Activated CD4-positive, alpha-beta T cell treated with anti-CD3 and anti-CD28 coated beads, Interleukin-2, amount 50 U/mL, for 16 hours (primary cell): ENCODE results near the gene BTN2A1.
"Not testable (repeated sequence)": the region's sequence is repeated elsewhere in the genome, so short reads cannot be mapped to it uniquely, and the experiment has no call there.

Source experiments
- DNase-seq: peaks from one replicate; pipeline ENCODE4 v3.0.0-alpha.2; 2020

BTN2A1 gene

DNA sequence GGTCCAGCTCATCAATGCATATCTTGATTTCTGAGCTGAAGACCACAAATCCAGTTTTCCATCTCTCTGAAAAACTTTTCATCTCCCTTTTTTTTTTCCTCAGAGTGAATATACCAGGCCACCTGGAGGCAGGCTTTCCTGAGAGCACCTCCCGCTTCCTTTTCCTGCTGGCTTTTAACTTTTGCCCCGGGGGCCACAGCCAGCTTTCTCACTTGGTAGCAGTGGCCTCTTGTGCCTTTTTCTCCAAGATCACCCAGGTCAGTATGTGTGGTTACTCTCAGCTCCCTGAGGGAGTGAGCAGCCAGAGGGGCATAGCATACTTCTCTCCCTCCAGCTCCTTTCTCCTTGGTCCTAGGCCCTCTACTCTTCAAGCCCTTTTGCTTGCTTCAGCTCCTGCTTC lies 42.3 kb downstream of the BTN2A1 start, which contains the start of gene BTN1A1:
Gene BTN1A1 (plus strand): TSS at position 202 of the 400 bp plus-strand sequence. CDS start 984 bp downstream, outside the sequence.
- no peak for DNase-seq

DNA sequence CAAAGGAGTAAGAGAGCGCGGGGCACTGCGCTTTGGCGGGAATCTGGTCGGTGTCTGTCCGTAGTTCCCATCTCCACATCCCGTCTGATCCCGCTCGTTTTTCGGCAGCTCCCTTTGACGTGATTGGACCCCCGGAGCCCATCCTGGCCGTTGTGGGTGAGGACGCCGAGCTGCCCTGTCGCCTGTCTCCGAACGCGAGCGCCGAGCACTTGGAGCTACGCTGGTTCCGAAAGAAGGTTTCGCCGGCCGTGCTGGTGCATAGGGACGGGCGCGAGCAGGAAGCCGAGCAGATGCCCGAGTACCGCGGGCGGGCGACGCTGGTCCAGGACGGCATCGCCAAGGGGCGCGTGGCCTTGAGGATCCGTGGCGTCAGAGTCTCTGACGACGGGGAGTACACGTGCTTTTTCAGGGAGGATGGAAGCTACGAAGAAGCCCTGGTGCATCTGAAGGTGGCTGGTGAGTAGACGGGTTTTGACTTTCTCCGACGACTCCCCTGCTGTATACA lies 43.8 kb downstream of the BTN2A1 start:
- DNase-seq = peak; percentile 20

DNA sequence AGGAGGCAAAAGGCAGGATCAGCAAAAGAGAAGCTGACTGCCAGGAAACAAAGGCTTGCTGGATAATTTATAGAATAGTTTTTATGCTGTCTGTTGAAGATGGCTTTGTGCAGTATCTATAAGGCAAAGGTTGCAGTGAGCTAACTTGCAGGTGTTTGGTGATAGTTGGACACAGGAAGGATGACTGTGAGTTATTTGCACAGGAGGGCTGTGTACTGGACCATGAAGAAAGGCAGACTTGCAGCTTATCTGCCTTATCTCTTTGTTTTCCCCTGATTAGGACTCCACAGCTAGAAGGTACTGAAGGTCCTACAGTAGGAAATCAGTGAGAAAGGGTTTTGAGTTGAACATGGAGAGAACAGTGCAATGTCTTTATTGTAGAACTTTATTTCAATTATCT lies 44.4 kb downstream of the BTN2A1 start:
- no peak for DNase-seq

DNA sequence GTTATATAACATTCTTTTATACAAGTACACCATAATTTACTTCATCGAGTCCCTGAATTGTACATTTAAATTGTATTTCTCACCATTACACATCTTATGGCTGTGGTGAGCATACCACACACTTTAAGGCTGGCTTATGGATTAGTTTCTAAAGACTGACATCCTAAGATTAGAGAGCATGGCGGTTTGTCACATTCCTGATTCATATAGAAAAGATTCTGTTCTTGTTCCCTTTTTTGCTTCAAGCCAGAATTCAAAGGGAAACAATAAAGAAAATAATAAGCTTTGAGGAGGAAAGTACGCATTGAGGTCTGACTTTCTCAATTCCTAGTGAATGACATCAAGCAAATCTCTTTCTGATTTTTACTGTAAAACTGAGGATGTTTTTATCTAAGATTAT lies 44.9 kb downstream of the BTN2A1 start:
- no peak for DNase-seq

DNA sequence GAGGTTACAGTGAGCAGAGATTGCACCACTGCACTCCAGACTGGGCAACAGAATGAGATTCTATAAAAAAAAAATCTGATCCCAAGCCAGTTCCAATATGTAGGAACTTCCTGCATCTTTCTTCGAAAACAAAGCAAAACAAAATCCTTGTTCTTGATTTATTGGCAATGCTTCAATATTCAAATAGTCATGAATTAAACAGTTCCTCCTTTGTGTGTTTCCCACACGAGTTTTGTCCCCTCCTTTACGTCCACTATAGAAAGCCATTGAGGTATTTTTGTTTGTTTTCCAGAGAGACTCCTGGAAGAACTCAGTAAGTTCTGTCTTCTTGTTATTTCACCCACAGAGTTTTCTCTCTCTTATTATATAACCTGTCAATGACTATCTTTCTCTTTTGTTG lies 49.9 kb downstream of the BTN2A1 start:
- DNase-seq = no peak

GRCh38 chr6:26511033-26511432 lies 53.3 kb downstream of the BTN2A1 start:
- not testable (repeated sequence) for DNase-seq

DNA sequence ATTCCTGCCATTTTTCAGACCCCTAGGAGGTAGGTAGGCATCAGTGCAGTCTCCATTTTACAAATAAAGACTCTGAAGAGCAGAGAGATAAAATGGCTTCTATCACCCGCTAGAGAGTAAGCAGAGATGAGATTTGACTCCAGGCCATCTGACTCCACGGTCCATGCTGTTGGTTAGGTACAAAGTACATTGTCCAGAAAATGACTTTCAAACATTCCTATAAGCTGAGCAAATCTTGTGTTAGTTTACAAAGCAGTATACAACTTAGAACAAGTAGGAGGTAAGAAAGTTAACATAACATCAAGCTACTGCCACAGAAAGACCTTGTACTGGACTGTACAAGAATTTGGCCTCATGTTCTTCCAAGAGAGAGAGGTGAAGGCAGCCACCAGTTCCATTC lies 57.2 kb downstream of the BTN2A1 start:
- no peak for DNase-seq

GRCh38 chr6:26516481-26517427 lies 59.0 kb downstream of the BTN2A1 start:
- no peak for DNase-seq
